G401.6 (cell line): Measurements from ENCODE around the gene FTSJ1.

Experiments
- FAIRE-seq: peaks from 2 replicates; lab custom pipeline; 2012; peaks lifted over from hg19 to GRCh38; lab: Jason Lieb, UNC

Gene FTSJ1

DNA sequence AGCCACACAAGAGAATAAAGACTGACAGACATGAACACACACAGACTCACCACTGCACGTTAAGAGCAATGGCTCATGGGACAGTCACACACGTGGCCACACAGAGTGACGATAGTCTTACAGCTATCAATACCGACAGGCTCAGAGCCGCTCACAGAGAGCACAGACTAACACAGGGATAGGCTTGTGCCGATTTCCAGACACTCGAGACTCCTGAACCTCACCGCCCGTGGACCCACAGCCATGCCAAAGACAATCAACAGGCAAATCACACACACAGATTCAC is 5.2 kb upstream of the FTSJ1 start:
- FAIRE-seq = no peak

DNA sequence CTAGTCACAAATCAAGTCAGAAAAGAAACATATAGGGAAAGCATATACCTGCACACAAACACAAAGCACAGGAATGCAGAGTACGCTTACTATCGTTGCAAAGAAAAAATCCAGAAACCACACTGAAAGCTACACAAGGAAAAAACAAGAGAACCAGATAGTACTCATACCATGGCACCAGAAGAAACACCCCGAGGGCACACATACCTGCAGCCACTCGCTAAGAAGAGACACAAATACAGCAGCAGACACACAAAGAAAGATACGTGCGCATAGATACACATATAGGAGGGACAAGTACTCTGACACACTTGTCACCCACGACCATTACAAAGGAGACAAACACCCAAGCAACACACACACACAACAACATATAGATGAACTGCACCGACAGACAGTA is 4.5 kb upstream of the FTSJ1 start:
- FAIRE-seq = no peak

DNA sequence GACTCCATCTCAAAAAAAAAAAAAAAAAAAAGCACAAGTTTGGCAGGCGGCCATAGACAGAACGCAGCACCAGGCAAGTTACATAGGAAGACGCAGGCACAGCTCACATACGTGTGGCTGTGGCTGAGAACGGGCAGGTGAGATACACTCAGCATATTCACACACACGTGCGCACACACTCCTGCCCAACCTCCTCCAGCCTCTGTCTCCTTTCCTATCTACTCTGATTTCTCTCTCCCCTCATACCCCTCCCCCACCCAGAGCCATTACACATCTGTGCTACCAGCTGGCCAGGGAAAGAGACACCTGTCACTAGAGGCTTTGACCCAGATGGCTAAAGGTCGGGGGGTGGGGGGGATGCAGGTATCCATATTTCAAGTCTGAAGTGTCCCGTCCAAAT is 3.8 kb upstream of the FTSJ1 start:
- FAIRE-seq = no peak

DNA sequence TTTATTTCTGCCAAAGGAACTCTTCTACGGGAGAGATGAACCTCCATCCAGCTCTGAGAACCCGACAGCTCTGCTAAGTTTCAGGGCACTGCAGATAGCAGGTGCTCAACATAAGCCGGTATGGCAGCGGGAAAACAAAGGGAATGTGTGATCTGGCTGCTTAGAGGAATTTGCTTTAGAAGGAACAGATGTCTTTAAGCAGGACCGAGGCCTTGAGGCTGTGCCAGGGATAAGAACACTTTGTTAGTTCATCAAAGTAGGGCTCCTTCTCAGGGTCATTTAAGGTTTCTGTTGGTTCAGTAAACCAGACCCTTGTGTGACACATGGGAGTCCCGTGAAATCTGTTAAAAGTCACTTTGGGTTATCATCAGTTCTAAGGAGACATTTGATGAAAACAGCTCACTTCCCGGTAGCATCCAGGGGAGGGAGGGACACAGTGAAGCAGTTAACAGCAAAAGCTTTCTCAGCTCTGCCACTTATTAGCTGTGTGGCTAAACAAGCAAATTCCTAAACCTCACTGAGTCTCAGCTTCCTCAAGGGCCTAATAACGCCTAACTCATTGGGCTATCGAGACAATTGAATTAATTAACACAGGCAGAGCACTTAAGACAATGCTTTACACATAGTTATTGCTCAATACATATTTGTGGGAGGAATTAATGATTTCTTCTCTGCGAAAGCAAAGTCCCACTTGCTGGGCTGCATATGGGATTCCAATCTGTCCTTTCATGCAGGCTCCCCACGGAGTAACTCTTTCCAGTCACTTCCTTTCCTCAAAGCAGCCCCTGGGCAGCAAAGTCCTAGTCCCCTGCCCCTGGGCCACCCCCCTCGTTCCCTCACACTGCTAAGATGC is 2.9 kb upstream of the FTSJ1 start:
- no peak for FAIRE-seq

DNA sequence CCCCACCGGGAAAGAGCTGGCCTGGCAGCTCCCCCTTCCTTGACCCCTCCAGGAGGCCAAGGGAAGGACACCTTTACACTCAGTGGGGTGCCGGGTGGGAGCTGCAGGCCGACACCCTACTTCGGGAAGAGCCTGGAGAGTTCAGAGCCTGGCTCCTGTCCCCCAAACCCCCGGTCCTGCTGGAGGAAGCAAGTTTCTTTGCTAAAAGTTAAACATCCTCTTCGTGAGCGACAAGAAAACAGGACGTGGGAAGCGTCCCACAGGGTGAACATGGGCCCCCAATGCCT is 2.4 kb upstream of the FTSJ1 start:
- FAIRE-seq = no peak

DNA sequence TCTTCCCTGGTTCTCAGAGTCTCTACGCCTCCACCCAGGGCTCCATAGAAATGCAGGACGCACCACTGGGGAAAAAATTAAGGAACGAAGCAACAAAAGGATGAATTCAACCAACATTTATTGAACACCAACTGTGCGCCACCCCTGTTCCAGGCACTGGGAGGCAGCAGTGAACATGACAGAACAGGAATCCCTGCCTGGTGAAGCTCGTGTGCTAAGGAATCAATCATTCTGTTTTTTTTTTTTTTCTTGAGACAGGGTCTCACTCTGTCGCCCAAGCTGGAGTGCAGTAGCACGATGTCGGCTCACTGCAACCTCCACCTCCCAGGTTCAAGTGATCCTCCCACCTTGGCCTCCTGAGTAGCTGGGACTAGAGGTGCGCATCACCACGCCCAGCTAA is 1.9 kb upstream of the FTSJ1 start:
- FAIRE-seq = no peak

DNA sequence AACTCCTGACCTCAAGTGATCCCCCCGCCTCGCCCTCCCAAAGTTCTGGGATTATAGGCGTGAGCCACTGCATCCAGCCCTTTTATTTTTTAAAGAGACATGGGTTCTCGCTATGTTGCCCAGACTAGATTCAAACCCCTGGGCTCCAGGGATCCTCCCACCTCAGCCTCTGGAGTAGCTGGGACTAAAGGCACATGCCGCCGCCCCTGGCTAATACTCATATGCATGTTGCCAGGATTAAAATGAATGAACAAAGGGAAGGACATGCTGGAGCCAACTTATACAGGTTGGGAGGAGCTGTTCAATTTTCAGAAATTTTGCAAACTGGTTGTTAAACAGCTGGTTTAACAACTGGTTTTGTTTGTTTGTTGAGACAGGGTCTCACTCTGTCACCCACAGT is 1.4 kb upstream of the FTSJ1 start:
- no peak for FAIRE-seq

DNA sequence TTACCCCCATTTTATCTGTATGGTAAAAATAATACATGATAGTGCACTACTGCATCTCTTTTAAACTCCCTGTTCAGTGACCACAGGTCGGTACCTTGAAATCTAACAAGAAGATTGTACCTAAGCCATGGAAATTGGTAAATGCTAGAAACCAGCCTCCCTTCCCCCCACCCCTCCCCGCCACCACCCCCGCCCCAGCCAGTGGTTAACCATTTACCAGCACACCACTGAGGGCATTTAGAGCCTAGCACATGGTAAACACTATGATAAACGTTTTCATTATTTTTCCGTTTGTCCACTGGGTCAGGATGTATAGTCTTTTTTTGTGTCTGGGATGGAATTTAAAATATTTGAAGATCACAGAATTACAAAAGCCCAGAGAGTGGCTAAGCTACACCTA is 703 bp upstream of the FTSJ1 start:
- FAIRE-seq = no peak

DNA sequence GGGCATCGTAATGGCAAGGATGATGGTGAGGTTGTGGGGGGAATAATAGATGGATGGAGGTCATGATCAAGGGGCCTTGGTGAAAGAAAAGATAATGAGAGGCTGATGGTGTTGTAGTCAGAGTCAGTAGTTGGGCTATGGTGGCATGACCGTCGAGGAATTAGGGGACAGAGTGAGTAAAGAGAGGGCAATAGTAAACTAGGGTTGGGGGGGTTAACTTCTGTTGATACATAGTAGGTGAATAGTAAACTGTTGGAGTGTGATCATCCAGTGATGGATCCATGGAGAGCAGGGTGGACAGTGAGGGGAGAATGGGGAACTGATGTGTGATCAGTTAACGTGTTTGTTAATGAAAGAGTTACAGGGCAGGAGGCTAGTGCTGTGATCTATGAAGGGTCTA is 920 bp downstream of the FTSJ1 start:
- no peak for FAIRE-seq

DNA sequence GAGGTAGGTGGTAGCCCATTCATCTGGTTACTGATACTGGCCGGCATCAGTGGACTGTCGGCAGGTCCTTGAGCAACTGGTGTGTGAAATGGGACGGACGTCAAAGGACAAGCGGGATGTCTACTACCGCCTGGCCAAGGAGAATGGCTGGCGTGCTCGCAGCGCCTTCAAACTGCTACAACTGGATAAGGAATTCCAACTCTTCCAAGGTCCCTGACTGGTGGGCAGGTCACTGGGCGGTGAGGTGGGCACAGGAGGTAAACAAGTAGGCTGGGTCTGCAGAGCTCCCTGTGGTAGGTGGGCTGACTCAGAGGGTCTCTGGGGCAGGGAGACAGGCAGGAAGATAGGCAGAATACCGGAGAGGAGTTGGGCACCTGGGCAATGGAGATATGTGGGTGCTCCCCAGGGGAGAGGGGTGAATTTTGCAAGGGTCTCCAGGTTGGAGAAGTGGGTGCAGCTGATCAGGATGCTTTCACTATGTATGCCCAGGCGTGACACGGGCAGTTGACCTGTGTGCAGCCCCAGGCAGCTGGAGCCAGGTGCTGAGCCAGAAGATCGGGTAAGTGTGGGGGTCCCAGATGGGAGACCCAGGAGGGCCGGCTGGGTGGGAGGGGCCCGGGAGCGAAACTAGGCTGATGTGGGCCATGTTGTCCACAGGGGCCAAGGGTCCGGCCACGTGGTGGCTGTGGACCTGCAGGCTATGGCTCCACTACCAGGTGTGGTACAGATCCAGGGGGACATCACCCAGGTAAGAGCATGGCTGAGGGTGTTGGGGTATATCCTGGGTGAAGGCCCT is 2.2 kb downstream of the FTSJ1 start:
- FAIRE-seq = no peak

DNA sequence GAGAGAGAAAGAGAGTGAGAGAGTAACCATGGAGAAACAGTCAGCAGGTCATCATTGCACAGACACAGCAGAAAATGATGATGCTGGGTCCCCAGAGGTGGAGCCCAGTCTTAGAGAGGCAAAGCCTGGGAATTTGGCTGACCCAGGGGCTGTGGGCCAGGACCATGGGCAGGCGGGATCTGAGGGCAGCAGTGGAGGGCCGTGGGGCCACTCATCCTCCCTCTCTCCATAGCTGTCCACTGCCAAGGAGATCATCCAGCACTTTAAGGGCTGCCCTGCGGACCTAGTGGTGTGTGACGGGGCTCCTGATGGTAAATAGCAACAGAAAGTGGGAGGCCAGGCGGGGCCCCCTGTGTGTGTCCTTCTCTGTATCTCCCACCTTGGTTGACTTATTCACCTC is 2.8 kb downstream of the FTSJ1 start:
- no peak for FAIRE-seq

DNA sequence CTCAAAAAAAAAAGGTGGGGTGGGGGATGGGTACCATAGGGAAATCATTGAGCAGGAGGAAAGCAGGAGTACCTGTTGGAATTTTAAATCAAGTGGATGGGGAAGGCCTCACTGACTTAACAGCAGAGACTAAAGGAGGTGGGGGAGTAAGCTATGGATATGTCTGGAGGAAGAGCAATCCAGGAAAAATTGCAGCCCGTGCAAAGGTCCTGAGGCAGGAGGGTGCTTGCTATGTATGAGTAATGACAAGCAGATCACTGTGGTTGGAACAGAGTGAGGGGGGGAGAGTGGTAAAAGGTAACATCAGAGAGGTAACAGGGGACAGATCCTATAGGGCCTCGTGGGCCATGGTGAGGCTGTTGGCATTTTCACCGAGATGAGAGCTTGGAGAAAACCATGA is 4.1 kb downstream of the FTSJ1 start:
- no peak for FAIRE-seq

DNA sequence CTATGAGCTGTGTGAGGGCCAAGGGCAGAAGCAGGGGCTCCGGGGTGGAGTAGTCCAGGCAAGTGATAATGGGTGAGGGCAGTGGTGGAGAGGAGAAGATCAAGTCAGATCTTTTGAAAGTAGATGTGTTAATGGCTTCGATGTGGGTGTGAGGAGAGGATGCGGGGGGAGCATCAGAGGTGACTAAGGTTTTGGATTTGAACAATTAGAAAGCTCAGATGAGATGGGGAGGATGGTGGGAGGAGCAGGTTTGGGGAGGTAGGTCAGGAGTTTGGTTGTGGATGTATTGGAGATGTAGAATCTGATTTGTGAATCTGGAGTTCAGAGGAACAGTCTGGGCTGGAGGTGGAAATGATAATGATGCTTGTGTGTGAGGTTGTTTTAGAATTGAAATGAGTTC is 4.6 kb downstream of the FTSJ1 start:
- FAIRE-seq = no peak

DNA sequence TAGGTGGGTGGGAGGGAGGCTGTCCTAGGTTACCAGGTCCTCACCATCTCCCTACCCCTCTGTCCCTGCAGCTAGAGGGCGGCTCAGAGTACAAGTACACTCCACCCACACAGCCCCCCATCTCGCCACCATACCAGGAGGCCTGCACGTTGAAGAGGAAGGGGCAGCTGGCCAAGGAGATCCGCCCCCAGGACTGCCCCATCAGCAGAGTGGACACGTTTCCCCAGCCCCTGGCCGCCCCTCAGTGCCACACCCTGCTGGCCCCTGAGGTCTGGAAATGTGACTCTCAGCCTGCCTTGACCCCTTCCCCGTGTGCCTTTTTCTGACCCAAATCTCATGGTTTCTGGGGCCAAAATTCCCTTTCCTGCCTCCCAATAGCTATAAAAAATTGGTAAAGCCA is 6.5 kb downstream of the FTSJ1 start:
- no peak for FAIRE-seq

DNA sequence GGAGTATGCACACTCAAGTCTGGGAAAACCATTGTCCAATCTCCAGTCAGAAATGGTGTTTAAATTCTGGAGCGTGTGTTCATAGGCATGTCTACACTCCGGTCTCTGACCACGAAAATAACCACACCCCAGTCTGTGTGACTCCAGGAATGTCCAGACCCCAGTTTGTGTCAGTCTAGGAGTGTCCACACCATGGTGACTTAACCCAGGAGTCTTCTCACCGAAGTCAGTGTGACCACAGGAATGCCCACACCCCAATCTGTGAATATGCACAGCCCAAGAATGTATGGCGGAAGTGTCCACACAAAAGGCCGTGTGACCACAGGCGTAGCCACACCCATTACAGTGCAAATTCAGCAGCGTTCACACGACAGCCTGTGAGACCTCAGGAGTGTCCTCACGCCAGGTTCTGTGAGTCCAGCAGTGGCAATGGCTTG is 11.4 kb downstream of the FTSJ1 start:
- no peak for FAIRE-seq

DNA sequence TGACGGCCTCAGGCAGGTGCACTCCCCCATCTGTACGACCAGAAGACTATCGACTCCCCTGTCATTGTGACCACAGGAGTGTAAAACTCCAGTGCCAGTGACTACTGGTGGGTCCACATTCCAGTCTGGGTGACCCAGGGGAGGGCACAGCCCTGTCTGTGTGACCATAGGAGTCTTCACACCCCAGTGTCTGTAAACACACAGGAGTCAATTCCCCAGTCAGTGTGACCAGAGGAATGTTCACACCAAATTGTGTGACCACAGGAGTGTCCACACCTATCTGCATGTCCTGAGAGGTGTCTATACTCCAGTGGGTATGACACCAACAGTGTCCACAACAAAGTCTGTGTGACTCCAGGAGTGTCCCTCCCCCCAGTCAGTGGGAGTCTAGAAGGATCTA is 12.0 kb downstream of the FTSJ1 start:
- FAIRE-seq = no peak

DNA sequence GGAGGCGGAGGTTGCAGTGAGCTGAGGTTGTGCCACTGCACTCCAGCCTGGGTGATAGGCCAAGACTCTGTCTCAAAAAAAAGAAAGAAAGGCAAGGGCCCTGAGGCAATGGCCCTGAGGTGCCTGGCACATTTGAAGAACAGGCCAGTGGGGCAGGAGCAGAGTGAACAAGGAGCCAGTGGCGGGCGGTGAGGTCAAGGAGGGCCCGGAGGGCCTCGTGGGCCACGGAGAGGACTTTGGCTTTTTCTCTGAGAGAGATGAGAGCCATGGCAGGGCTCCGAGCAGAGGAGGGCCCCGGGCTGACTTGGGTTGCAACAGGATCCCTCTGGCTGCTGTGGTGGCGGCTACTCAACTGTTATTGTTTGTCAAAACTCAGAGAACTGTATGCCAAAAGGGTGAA is 13.3 kb downstream of the FTSJ1 start:
- no peak for FAIRE-seq

DNA sequence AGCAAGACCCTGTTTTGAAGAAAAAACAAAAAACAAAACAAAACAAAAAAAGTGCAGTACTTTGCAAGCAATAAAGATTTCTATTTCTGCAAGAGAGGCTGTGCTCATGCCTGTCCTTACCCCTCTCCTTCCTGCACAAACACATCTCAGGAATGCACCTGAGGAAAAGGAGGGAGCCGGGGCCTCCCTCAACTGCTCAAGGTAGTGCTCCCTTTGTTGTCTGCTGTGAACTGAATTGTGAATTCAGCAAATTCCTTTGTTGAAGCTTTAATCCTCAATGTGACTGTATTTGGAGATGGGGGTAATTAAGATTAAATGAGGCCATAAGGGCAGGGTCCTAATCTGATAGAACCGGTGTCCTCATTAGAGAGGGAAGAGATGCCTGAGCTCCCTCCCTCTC is 13.9 kb downstream of the FTSJ1 start:
- no peak for FAIRE-seq

DNA sequence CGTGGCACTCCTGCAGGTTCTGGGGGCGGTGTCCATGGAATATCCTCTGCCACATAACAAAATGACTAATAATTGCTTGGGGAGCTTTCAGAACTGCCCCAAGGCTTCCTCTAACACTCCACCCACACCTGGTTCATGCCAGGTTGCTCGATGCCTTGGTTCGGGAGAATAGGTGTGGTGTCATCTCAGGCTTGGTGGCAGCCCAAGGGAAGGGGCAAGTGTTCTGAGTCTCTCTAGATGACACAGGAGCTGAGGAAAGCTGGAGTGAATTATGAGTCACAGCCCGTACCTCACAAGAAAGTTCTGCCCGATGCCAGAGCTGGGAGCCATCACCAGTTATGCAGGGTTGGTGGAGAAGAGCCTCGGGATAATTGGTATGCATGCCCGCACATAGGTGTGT is 14.7 kb downstream of the FTSJ1 start:
- no peak for FAIRE-seq

DNA sequence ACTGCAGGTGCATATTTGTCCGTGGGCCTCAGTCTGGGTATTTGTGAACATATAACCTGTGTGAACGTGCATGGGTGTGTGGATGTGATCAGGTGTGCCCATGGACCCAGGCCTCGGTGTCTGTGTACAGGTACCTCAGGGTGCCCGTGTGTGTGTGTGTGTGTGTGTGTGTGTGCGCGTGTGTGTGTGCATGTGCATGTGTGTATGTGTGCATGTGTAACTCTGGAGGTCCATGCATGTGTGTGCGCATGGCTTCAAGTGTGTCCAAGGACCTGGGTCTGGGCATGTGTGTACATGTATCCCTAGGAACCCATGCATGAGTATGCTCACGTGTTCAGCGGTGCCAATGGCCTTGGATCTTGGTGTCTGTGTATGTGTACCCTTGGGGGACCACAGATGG is 15.8 kb downstream of the FTSJ1 start:
- FAIRE-seq = no peak

DNA sequence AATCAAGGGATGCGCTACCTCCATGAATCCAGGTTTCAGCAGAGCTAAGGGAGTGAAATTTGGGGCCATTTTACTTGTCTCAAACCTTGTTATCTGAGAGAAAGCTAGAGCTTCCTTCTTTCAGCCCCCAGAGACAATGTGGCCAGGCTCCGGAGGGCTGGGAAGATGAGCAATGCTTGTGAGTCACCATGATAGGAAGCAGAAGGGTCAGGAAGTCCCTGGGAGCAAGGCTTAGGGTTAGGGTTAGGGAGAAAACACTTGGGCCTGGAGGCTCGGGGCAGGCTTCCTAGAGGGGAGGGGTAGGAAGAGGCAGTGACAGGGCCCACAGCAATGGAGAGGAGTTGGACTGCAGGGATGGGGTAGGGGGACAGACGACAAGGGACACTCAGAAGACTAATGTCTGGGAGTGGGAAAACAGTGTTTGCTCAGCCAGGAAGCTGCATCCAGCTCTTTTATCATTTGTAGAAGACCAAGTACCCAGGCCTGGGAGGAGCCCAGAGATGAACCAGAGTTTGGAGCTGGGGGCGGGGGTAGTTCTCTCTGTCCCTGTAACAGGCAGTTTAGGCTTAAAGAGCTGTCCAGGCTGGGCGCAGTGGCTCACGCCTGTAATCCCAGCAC is 16.4 kb downstream of the FTSJ1 start:
- FAIRE-seq = no peak

DNA sequence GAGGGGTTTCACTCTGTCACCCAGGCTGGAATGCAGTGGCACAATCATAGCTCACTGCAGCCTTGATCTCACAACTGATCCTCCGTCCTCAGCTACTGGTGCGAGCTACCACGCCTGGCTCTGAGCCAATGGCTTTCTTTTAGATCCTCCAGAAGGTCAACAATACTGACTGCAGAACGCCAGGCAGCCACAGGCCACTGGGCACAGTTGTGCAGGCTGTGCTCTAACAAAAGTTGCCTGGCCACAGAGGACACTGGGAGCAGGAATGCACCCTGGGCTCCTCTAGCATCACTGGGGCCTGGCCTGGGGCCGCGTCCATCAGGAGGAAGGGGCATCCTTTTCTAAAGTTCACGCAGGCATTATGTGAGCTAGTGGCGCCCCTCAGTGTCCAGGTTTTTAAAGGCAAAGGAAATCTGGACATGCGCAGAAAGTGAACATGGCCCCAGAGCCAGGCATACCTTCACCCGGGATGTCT is 17.9 kb downstream of the FTSJ1 start:
- FAIRE-seq = no peak

DNA sequence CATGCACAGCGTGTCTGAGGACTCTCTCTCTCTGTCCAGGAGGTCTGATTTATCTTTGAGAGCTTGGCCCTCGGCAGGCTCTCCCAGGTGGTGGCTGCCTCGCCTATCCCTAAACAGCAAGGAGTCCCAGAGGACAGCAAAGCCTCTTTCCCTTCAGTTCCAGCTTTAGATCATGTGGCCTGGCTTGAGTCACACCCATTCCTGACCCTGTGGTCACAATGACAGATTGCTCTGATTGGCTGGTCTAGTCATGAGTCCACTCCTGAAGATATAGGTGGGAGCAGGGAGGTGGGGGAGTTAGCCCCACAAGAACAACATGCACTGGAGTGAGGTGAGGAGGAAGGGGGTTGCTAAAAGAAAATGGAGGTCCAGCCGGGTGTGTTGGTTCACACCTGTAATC is 20.7 kb downstream of the FTSJ1 start:
- no peak for FAIRE-seq

DNA sequence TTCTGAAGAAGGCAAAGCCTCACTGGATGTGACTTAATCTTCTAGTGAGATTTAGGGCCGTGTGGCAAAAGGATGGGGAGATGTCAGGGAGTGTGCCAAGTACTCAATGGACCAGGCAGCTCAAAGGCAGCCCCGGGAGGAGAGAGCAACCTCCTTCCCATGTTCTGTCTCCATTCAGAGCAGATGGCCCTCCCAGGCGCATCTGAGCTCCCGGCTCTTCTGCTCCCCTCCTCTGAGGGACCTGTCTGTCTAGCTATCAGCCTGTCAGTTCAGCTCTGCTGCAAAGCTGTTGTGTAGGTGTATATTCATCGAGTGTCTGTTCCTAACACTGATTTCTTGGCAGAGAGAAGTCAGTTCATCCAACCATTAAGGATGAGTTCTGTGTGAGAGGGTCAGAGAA is 21.9 kb downstream of the FTSJ1 start:
- FAIRE-seq = no peak
